GM12878 (cell line): ENCODE results near the gene IPCEF1. TPM values are rescaled to one million over a fixed set of nuclear protein-coding genes. Genes with fewer than 3 reads are reported as not detected.

Experiments used
- ASH2L ChIP-seq: fragments of 300-600, 200-600 bp; sonication (generic); IDR thresholded peaks from 2 replicates; pipeline ENCODE4 v1.6.1; 2017; ENCODE audit warnings: low read depth, mild to moderate bottlenecking, borderline replicate concordance
- ATF3 ChIP-seq: IDR thresholded peaks from 2 replicates; pipeline ENCODE4 v1.6.1; 2011; ENCODE audit warnings: low read depth, mild to moderate bottlenecking, low read length, moderate library complexity, borderline replicate concordance; ENCODE audit errors: extremely low read depth
- CUX1 ChIP-seq: IDR thresholded peaks from 2 replicates; pipeline ENCODE4 v1.6.1; 2012; ENCODE audit warnings: improper control_type of control experiment, low read depth, low read length; ENCODE audit not compliant: insufficient replicate concordance
- MTA2 ChIP-seq: fragments of 450-650 bp; IDR thresholded peaks from 2 replicates; pipeline ENCODE4 v1.6.1; 2016; ENCODE audit warnings: low read depth, mild to moderate bottlenecking, moderate library complexity
- NR2F1 ChIP-seq: fragments of 450-650 bp; conservative IDR thresholded peaks from 2 replicates; pipeline ENCODE4 v1.6.1; 2017; ENCODE audit warnings: mild to moderate bottlenecking
- PML ChIP-seq: IDR thresholded peaks from 2 replicates; pipeline ENCODE4 v1.6.1; 2012; ENCODE audit warnings: low read length, inconsistent platforms
- RELA ChIP-seq: fragments of 450-650 bp; IDR thresholded peaks from 2 replicates; pipeline ENCODE4 v1.8.0; 2014; ENCODE audit warnings: borderline replicate concordance; ENCODE audit not compliant: partially characterized antibody
- SKIL ChIP-seq: fragments of 450-650 bp; IDR thresholded peaks from 2 replicates; pipeline ENCODE4 v1.6.1; 2017; ENCODE audit warnings: mild to moderate bottlenecking, low read depth, inconsistent platforms; ENCODE audit not compliant: poor library complexity, severe bottlenecking
- SMAD5 ChIP-seq: IDR thresholded peaks from 2 replicates; pipeline ENCODE4 v1.6.1; 2016; ENCODE audit warnings: antibody characterized with exemption, low read depth
- SMC3 ChIP-seq: IDR thresholded peaks from 2 replicates; pipeline ENCODE4 v1.6.1; 2011; ENCODE audit warnings: low read length, improper control_type of control experiment, borderline replicate concordance
- TAF1 ChIP-seq: IDR thresholded peaks from 2 replicates; pipeline ENCODE4 v1.6.1; 2011; ENCODE audit warnings: mild to moderate bottlenecking, low read depth, low read length, borderline replicate concordance
- TBL1XR1 ChIP-seq: IDR thresholded peaks from 2 replicates; pipeline ENCODE4 v1.6.1; 2012; ENCODE audit warnings: low read depth, low read length, improper control_type of control experiment
- ZBTB4 ChIP-seq: fragments of 450-650 bp; formaldehyde crosslinking; IDR thresholded peaks from 2 replicates; pipeline ENCODE4 v1.4.0; 2022; ENCODE audit warnings: mild to moderate bottlenecking, moderate library complexity
- polyA plus RNA-seq, 11 experiments: library from polyadenylated mRNA; depleted of rRNA in 4 of 11; unstranded in 6 of 11; stranded (reverse) in 5 of 11; fragments of >200 nt; fragmentation: Nextera tagmentation in 4 of 11; fragmentation: Illumina TruSeq in 1 of 11; extraction: Ambion mirVana in 4 of 11; extraction: Trizol in 1 of 11; gene quantifications; 1 replicate in 1 of 11; 2 replicates in 10 of 11; pipeline versions ENCODE4 v1.2.1 to v1.2.3, GENCODE V29; 2011 to 2016; ENCODE audit warnings: inconsistent platforms in 2 of 11, missing spikeins in 2 of 11, low read depth in 1 of 11
- total RNA-seq, 4 experiments: library from RNA; depleted of rRNA in 3 of 4; stranded (reverse); fragments of >200 nt in 3 of 4; fragmentation: Illumina TruSeq in 1 of 4; extraction: Trizol in 1 of 4; gene quantifications; 2 replicates each; pipeline versions ENCODE4 v1.2.1 to v1.2.3, GENCODE V29; 2013 to 2021
- TF ChIP-seq, protein P1 (sequence below): fragments of 450-650 bp; IDR thresholded peaks from 2 replicates; pipeline ENCODE4 v1.6.1; 2014; ENCODE audit warnings: mild to moderate bottlenecking
- TF ChIP-seq, protein P2 (sequence below): IDR thresholded peaks from 2 replicates; pipeline ENCODE4 v1.6.1; 2011; ENCODE audit warnings: borderline replicate concordance, low read depth, mild to moderate bottlenecking, moderate library complexity, mixed read lengths, low read length; ENCODE audit not compliant: insufficient read depth; ENCODE audit errors: extremely low read length

Gene IPCEF1
- total and polyA plus RNA-seq, 10 of the 15 experiments (the other 5 are each of a cell fraction or from before 2014, with no cell fraction given) = 1.3 to 137 (median 4.2) TPM

- no peak for TF ChIP-seq ZBTB4 (CRISPR knock-in tag)
- TF ChIP-seq CUX1 = no peak
- no peak for TF ChIP-seq PML
- no peak for TF ChIP-seq SKIL
- TF ChIP-seq, protein P1, sequence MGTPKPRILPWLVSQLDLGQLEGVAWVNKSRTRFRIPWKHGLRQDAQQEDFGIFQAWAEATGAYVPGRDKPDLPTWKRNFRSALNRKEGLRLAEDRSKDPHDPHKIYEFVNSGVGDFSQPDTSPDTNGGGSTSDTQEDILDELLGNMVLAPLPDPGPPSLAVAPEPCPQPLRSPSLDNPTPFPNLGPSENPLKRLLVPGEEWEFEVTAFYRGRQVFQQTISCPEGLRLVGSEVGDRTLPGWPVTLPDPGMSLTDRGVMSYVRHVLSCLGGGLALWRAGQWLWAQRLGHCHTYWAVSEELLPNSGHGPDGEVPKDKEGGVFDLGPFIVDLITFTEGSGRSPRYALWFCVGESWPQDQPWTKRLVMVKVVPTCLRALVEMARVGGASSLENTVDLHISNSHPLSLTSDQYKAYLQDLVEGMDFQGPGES = no peak
- TF ChIP-seq ASH2L = no peak
- TF ChIP-seq SMAD5 = no peak
- peak; percentile 90 for TF ChIP-seq MTA2
- TF ChIP-seq SMC3 = no peak
- no peak for TF ChIP-seq TAF1
- no peak for TF ChIP-seq RELA
- peak; percentile 91 for TF ChIP-seq NR2F1
- TF ChIP-seq, protein P2, sequence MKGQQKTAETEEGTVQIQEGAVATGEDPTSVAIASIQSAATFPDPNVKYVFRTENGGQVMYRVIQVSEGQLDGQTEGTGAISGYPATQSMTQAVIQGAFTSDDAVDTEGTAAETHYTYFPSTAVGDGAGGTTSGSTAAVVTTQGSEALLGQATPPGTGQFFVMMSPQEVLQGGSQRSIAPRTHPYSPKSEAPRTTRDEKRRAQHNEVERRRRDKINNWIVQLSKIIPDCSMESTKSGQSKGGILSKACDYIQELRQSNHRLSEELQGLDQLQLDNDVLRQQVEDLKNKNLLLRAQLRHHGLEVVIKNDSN = no peak
- no peak for TF ChIP-seq TBL1XR1
- no peak for TF ChIP-seq ATF3
Measured at GRCh38 chr6:154261688-154262397, 94.8 kb downstream of the IPCEF1 start (continued).
